MM.1S (cell line): ENCODE measurements around the gene ZNF41.

Experiments used
- DNase-seq: peaks from one replicate; pipeline ENCODE4 v3.0.0-alpha.2; 2015
- H2AFZ ChIP-seq: fragments of 300-600 bp; sonication (generic); 2 replicates; pipeline ENCODE4 v1.6.0; 2016; ENCODE audit warnings: antibody characterized with exemption, low read length
- H3F3A ChIP-seq: fragments of 300-600 bp; sonication (generic); 2 replicates; pipeline ENCODE4 v1.6.1; 2016; ENCODE audit warnings: mild to moderate bottlenecking, antibody characterized with exemption, low read length, moderate library complexity, mixed read lengths; ENCODE audit not compliant: insufficient read depth
- H3K27ac ChIP-seq: fragments of 300-600 bp; sonication (generic); 2 replicates; pipeline ENCODE4 v1.5.1; 2016; ENCODE audit warnings: mild to moderate bottlenecking, low read length
- H3K27me3 ChIP-seq: fragments of 300-600 bp; sonication (generic); replicated peaks from 2 replicates; pipeline ENCODE4 v1.6.0; 2016; ENCODE audit warnings: low read length; ENCODE audit not compliant: insufficient read depth
- H3K36me3 ChIP-seq: fragments of 300-600 bp; sonication (generic); replicated peaks from 2 replicates; pipeline ENCODE4 v1.6.1; 2016; ENCODE audit warnings: mild to moderate bottlenecking, low read length, mixed read lengths; ENCODE audit not compliant: insufficient read depth
- H3K4me1 ChIP-seq: fragments of 300-600 bp; sonication (generic); 2 replicates; pipeline ENCODE4 v1.6.1; 2016; ENCODE audit warnings: low read length, mixed read lengths
- H3K4me2 ChIP-seq: fragments of 300-600 bp; sonication (generic); 2 replicates; pipeline ENCODE4 v1.6.0; 2016; ENCODE audit warnings: low read depth, low read length
- H3K4me3 ChIP-seq: fragments of 300-600 bp; sonication (generic); 2 replicates; pipeline ENCODE4 v1.5.1; 2016; ENCODE audit warnings: low read length, mixed read lengths
- H3K79me2 ChIP-seq: fragments of 300-600 bp; sonication (generic); 2 replicates; pipeline ENCODE4 v1.6.1; 2016; ENCODE audit warnings: mixed run types, low read length, mixed read lengths
- H3K9ac ChIP-seq: fragments of 300-600 bp; sonication (generic); 2 replicates; pipeline ENCODE4 v1.6.1; 2016; ENCODE audit warnings: low read length, mixed read lengths
- H3K9me2 ChIP-seq: fragments of 300-600 bp; sonication (generic); replicated peaks from 2 replicates; pipeline ENCODE4 v1.6.1; 2016; ENCODE audit warnings: mild to moderate bottlenecking, low read length, mixed read lengths; ENCODE audit not compliant: insufficient read depth
- H3K9me3 ChIP-seq: fragments of 300-600 bp; sonication (generic); replicated peaks from 2 replicates; pipeline ENCODE4 v1.6.1; 2016; ENCODE audit warnings: mild to moderate bottlenecking, low read length, mixed read lengths; ENCODE audit not compliant: insufficient read depth
- H4K20me1 ChIP-seq: fragments of 300-600 bp; sonication (generic); 2 replicates; pipeline ENCODE4 v1.6.1; 2016; ENCODE audit warnings: mild to moderate bottlenecking, low read length, moderate library complexity, mixed read lengths; ENCODE audit not compliant: insufficient read depth
- CTCF ChIP-seq: fragments of 300-600 bp; sonication (generic); IDR thresholded peaks from 2 replicates; pipeline ENCODE4 v1.5.1; 2016; ENCODE audit warnings: antibody characterized with exemption, low read length, mixed read lengths
- EZH2 ChIP-seq: fragments of 300-600 bp; sonication (generic); optimal IDR thresholded peaks from 2 replicates; pipeline ENCODE3; 2017; ENCODE audit warnings: low read depth, mild to moderate bottlenecking, antibody characterized with exemption, low read length, mixed read lengths
- EZH2phosphoT487 ChIP-seq: fragments of 300-600 bp; sonication (generic); IDR thresholded peaks from 2 replicates; pipeline ENCODE4 v1.6.1; 2018; ENCODE audit warnings: antibody characterized with exemption, low read length

ZNF41 gene

GRCh38 chrX:47420962-47421361, 62.1 kb downstream of the ZNF41 start:
- H3K4me3 ChIP-seq: no peak overlapping the region
- no peak for DNase-seq
- no peaks in the 10 kb centered on the region for H3K9me3 ChIP-seq
- TF ChIP-seq CTCF (no peak), EZH2 (no peak), EZH2phosphoT487 (no peak)
- no peaks in the 10 kb centered on the region for H3F3A ChIP-seq
- no peak overlapping the region for H3K4me2 ChIP-seq
- no peak overlapping the region for H3K27ac ChIP-seq
- no peak overlapping the region for H3K9ac ChIP-seq
- no peaks in the 10 kb centered on the region for H3K4me1 ChIP-seq
- no peaks in the 10 kb centered on the region for H3K36me3 ChIP-seq
- no peaks in the 10 kb centered on the region for H3K79me2 ChIP-seq
- H3K9me2 ChIP-seq: no peaks in the 10 kb centered on the region
- H4K20me1 ChIP-seq: no peaks in the 10 kb centered on the region
- H3K27me3 ChIP-seq: no peaks in the 10 kb centered on the region
- H2AFZ ChIP-seq: no peak overlapping the region

GRCh38 chrX:47420265-47420664, 62.8 kb downstream of the ZNF41 start:
- Histone ChIP-seq H3K9me3 (no peaks in the 10 kb centered on the region), H4K20me1 (no peaks in the 10 kb centered on the region), H2AFZ (no peak overlapping the region), H3K27me3 (no peaks in the 10 kb centered on the region), H3K36me3 (no peaks in the 10 kb centered on the region), H3K79me2 (no peaks in the 10 kb centered on the region), H3K9ac (no peak overlapping the region), H3K27ac (no peak overlapping the region), H3F3A (no peaks in the 10 kb centered on the region), H3K4me3 (no peak overlapping the region), H3K9me2 (no peaks in the 10 kb centered on the region), H3K4me1 (no peaks in the 10 kb centered on the region), H3K4me2 (no peak overlapping the region)
- no peak for TF ChIP-seq CTCF
- TF ChIP-seq EZH2phosphoT487: no peak
- no peak for TF ChIP-seq EZH2
- no peak for DNase-seq

- Histone ChIP-seq H3K36me3 (no peaks in the 10 kb centered on the region), H4K20me1 (no peaks in the 10 kb centered on the region), H2AFZ (no peak overlapping the region), H3K9ac (no peak overlapping the region), H3K4me3 (no peak overlapping the region), H3K27ac (no peak overlapping the region), H3F3A (no peaks in the 10 kb centered on the region), H3K79me2 (no peaks in the 10 kb centered on the region), H3K4me1 (no peaks in the 10 kb centered on the region), H3K9me2 (no peaks in the 10 kb centered on the region), H3K9me3 (no peaks in the 10 kb centered on the region), H3K27me3 (no peaks in the 10 kb centered on the region), H3K4me2 (no peak overlapping the region)
- no peak for DNase-seq
- no peak for TF ChIP-seq EZH2
- TF ChIP-seq EZH2phosphoT487: no peak
- no peak for TF ChIP-seq CTCF
Measured at GRCh38 chrX:47413179-47413594, 69.8 kb downstream of the ZNF41 start.
